GM12865 (cell line): Measurements from ENCODE around the gene PLEKHS1.
"Not testable (repeated sequence)": the region's sequence is repeated elsewhere in the genome, so short reads cannot be mapped to it uniquely, and the experiment has no call there.

Source experiments
- DNase-seq: peaks from one replicate; pipeline ENCODE4 v3.0.0; 2010; ENCODE audit warnings: low read depth
- H3K4me3 ChIP-seq: 2 replicates; pipeline ENCODE4 v1.5.1; 2011; ENCODE audit warnings: mild to moderate bottlenecking, low read depth, low read length, control low read depth
- CTCF ChIP-seq: IDR thresholded peaks from 2 replicates; pipeline ENCODE4 v1.5.1; 2011; ENCODE audit warnings: low read length, control low read depth, low read depth, inconsistent platforms; ENCODE audit not compliant: insufficient read depth; ENCODE audit errors: missing control alignments

PLEKHS1 gene

GRCh38 chr10:113782986-113783704 lies 31.7 kb downstream of the PLEKHS1 start:
- DNase-seq: no peak
- H3K4me3 ChIP-seq: no peak overlapping the region
- TF ChIP-seq CTCF: no peak

- TF ChIP-seq CTCF: no peak
- peak; percentile 80 for DNase-seq
- H3K4me3 ChIP-seq: no peak overlapping the region
Observed at GRCh38 chr10:113788604-113789083, 37.2 kb downstream of the PLEKHS1 start.

GRCh38 chr10:113791691-113792090 lies 40.2 kb downstream of the PLEKHS1 start:
- no peak for DNase-seq
- no peak for TF ChIP-seq CTCF
- H3K4me3 ChIP-seq: no peak overlapping the region

GRCh38 chr10:113801569-113801968 lies 50.1 kb downstream of the PLEKHS1 start:
- no peak for TF ChIP-seq CTCF
- no peak for DNase-seq
- H3K4me3 ChIP-seq: no peak overlapping the region

- no peak overlapping the region for H3K4me3 ChIP-seq
- TF ChIP-seq CTCF: no peak
- DNase-seq: no peak
Observed at GRCh38 chr10:113802997-113803396, 51.5 kb downstream of the PLEKHS1 start.

GRCh38 chr10:113806503-113806902 lies 55.0 kb downstream of the PLEKHS1 start:
- no peak overlapping the region for H3K4me3 ChIP-seq
- TF ChIP-seq CTCF: no peak

GRCh38 chr10:113808168-113808567 lies 56.7 kb downstream of the PLEKHS1 start:
- H3K4me3 ChIP-seq: no peak overlapping the region
- no peak for TF ChIP-seq CTCF
- peak; percentile 55 for DNase-seq

More at GRCh38 chr10:113806503-113806902, 55.0 kb downstream of the PLEKHS1 start:
- DNase-seq: no peak

GRCh38 chr10:113814700-113815099 lies 63.2 kb downstream of the PLEKHS1 start:
- DNase-seq, H3K4me3 ChIP-seq: not testable (repeated sequence)
